ENCODE data around the gene ASIC4.

DNA sequence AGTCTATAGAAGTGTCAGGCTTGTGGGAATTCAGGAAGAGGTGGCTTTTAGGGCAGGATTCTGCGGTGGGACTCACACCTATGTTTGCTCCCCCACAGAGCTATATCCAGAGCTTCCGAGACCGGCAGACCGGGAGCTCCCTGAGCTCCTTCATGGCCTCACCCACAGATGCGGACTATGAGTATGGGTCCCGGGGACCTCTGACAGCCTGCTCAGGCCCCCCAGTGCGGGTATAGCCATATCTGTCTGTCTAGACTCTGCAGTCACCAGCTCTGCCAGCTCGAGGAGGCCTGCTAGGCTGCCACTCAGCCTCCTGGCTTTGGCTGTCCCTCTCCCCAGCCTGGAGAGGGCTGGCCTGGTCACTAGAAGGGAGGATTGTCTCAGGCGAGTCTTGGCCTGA lies 35.3 kb downstream of the ASIC4 start:
- TF ChIP-seq CTCF (IDR thresholded peaks at IDR 0.05; ENCODE audit: low read depth, low read length) (no peak), POLR2A (IDR thresholded peaks at IDR 0.05; ENCODE audit: extremely low read depth, insufficient read length) (no peak), MAX (IDR thresholded peaks at IDR 0.05; ENCODE audit: low read depth, low read length) (no peak)
